IPS DF 6.9 (cell line): Measurements from ENCODE around the gene NUP153.
"Not testable (repeated sequence)": the region's sequence is repeated elsewhere in the genome, so short reads cannot be mapped to it uniquely, and the experiment has no call there.

ENCODE experiments used
- DNase-seq: peaks from one replicate; pipeline ENCODE4 v3.0.0-alpha.2; 2013; ENCODE audit warnings: low read depth, low spot score
- H3K27ac ChIP-seq: one replicate; pipeline ENCODE4 v1.5.1; 2013; ENCODE audit warnings: low read length, control low read depth
- H3K27me3 ChIP-seq: 2 replicates; pipeline ENCODE4 v1.6.1; 2013; ENCODE audit warnings: mild to moderate bottlenecking, low read length; ENCODE audit not compliant: control insufficient read depth, insufficient read depth
- H3K36me3 ChIP-seq: 2 replicates; pipeline ENCODE4 v1.6.1; 2013; ENCODE audit warnings: low read length; ENCODE audit not compliant: control insufficient read depth, insufficient read depth
- H3K4me1 ChIP-seq: 2 replicates; pipeline ENCODE4 v1.6.1; 2013; ENCODE audit warnings: low read length; ENCODE audit not compliant: control insufficient read depth, insufficient read depth
- H3K4me3 ChIP-seq: 2 replicates; pipeline ENCODE4 v1.5.1; 2013; ENCODE audit warnings: mild to moderate bottlenecking, low read length
- H3K9me3 ChIP-seq: 2 replicates; pipeline ENCODE4 v1.6.1; 2013; ENCODE audit warnings: low read length, inconsistent platforms; ENCODE audit not compliant: control insufficient read depth, insufficient read depth
- WGBS: extraction: QIAGEN DNeasy Blood & Tissue Kit; methylation state at CpG from one replicate; pipeline ENCODE4 v1.1.7; 2013; ENCODE audit warnings: mixed read lengths, missing lambda C conversion rate; ENCODE audit not compliant: insufficient read length, insufficient coverage; 5-methylcytosine and 5-hydroxymethylcytosine counted together

The NUP153 gene

GRCh38 chr6:17714177-17714576, 7.5 kb upstream of the NUP153 start:
- no peak for DNase-seq
- no peaks in the 10 kb centered on the region for H3K36me3 ChIP-seq
- no peak overlapping the region for H3K27ac ChIP-seq
- no peaks in the 10 kb centered on the region for H3K9me3 ChIP-seq
- no peaks in the 10 kb centered on the region for H3K4me1 ChIP-seq
- no peaks in the 10 kb centered on the region for H3K27me3 ChIP-seq
- H3K4me3 ChIP-seq: no peak overlapping the region

- H3K4me1 ChIP-seq: no peaks in the 10 kb centered on the region
- no peak overlapping the region for H3K27ac ChIP-seq
- no peaks in the 10 kb centered on the region for H3K9me3 ChIP-seq
- DNase-seq: no peak
- WGBS: no CpG with 5 or more reads among the region's 1 CpG
- no peaks in the 10 kb centered on the region for H3K36me3 ChIP-seq
- H3K27me3 ChIP-seq: no peaks in the 10 kb centered on the region
- H3K4me3 ChIP-seq: no peak overlapping the region
Observed at GRCh38 chr6:17712576-17712975, 5.9 kb upstream of the NUP153 start.

GRCh38 chr6:17710331-17710730, 3.6 kb upstream of the NUP153 start:
- Histone ChIP-seq H3K4me3 (no peak overlapping the region), H3K27me3 (no peaks in the 10 kb centered on the region), H3K36me3 (no peaks in the 10 kb centered on the region), H3K9me3 (no peaks in the 10 kb centered on the region), H3K4me1 (no peaks in the 10 kb centered on the region), H3K27ac (no peak overlapping the region)
- DNase-seq: no peak
- WGBS: no CpG with 5 or more reads among the region's 3 CpGs

GRCh38 chr6:17709476-17709875, 2.8 kb upstream of the NUP153 start:
- WGBS: no CpG with 5 or more reads among the region's 2 CpGs

GRCh38 chr6:17708035-17708434, 1.3 kb upstream of the NUP153 start:
- H3K9me3 ChIP-seq, DNase-seq, H3K36me3 ChIP-seq, H3K27ac ChIP-seq, H3K4me1 ChIP-seq, H3K27me3 ChIP-seq, H3K4me3 ChIP-seq: not testable (repeated sequence)
- WGBS: no CpG with 5 or more reads among the region's 12 CpGs

More at GRCh38 chr6:17709476-17709875, 2.8 kb upstream of the NUP153 start:
- no peaks in the 10 kb centered on the region for H3K9me3 ChIP-seq
- no peaks in the 10 kb centered on the region for H3K27me3 ChIP-seq
- DNase-seq: no peak
- no peak overlapping the region for H3K4me3 ChIP-seq
- H3K27ac ChIP-seq: no peak overlapping the region
- H3K4me1 ChIP-seq: no peaks in the 10 kb centered on the region
- H3K36me3 ChIP-seq: no peaks in the 10 kb centered on the region

- H3K4me3 ChIP-seq: no peak overlapping the region
- no peaks in the 10 kb centered on the region; the same call in 1 of the 2 replicates for H3K4me1 ChIP-seq
- no peak for DNase-seq
- H3K27ac ChIP-seq: no peak overlapping the region
- no CpG with 5 or more reads among the region's 5 CpGs for WGBS
- no peaks in the 10 kb centered on the region for H3K9me3 ChIP-seq
- no peaks in the 10 kb centered on the region for H3K36me3 ChIP-seq
- no peaks in the 10 kb centered on the region for H3K27me3 ChIP-seq
Observed at GRCh38 chr6:17707371-17707651, 586 bp upstream of the NUP153 start.

GRCh38 chr6:17705778-17706579, 746 bp downstream of the NUP153 start:
- Histone ChIP-seq H3K27me3 (no peaks in the 10 kb centered on the region), H3K27ac (no peak overlapping the region), H3K4me3 (peak overlapping the region; percentile 78), H3K36me3 (no peaks in the 10 kb centered on the region), H3K9me3 (no peaks in the 10 kb centered on the region), H3K4me1 (no peaks in the 10 kb centered on the region; the same call in 1 of the 2 replicates)
- DNase-seq: no peak
- no CpG with 5 or more reads among the region's 58 CpGs for WGBS

- no peaks in the 10 kb centered on the region; the same call in 1 of the 2 replicates for H3K4me1 ChIP-seq
- WGBS: no CpG with 5 or more reads among the region's 10 CpGs
- DNase-seq: no peak
- no peak overlapping the region for H3K27ac ChIP-seq
- no peaks in the 10 kb centered on the region for H3K9me3 ChIP-seq
- H3K27me3 ChIP-seq: no peaks in the 10 kb centered on the region
- H3K36me3 ChIP-seq: no peaks in the 10 kb centered on the region
- peak overlapping the region; percentile 78; the same call in 1 of the 2 replicates for H3K4me3 ChIP-seq
Observed at GRCh38 chr6:17705428-17705777, 1.3 kb downstream of the NUP153 start.

GRCh38 chr6:17703256-17703694, 3.5 kb downstream of the NUP153 start:
- Histone ChIP-seq H3K27ac (no peak overlapping the region), H3K4me1 (no peaks in the 10 kb centered on the region; the same call in 1 of the 2 replicates), H3K9me3 (no peaks in the 10 kb centered on the region), H3K36me3 (no peaks in the 10 kb centered on the region), H3K27me3 (no peaks in the 10 kb centered on the region), H3K4me3 (no peak overlapping the region)
- WGBS: no CpG with 5 or more reads among the region's 1 CpG
- DNase-seq: no peak

- no CpG with 5 or more reads among the region's 14 CpGs for WGBS
- Histone ChIP-seq H3K27ac (no peak overlapping the region), H3K27me3 (no peaks in the 10 kb centered on the region), H3K9me3 (no peaks in the 10 kb centered on the region), H3K4me3 (no peak overlapping the region), H3K4me1 (no peaks in the 10 kb centered on the region; the same call in 1 of the 2 replicates), H3K36me3 (no peaks in the 10 kb centered on the region)
- no peak for DNase-seq
Observed at GRCh38 chr6:17700421-17701416, 6.0 kb downstream of the NUP153 start.
